ENCODE data around the gene JPT1.
A peak's percentile ranks its signal among the peaks of the same experiment; 100 is the strongest.

JPT1 gene

GRCh38 chr17:75105126-75106080, 48.9 kb downstream of the JPT1 start:
- DNase-seq (ENCODE audit: low read depth, low spot score): peak; percentile 69

- no peak for DNase-seq (ENCODE audit: low read depth, low spot score)
Observed at GRCh38 chr17:75103601-75104554, 50.4 kb downstream of the JPT1 start.

- DNase-seq (ENCODE audit: low read depth, low spot score): no peak
Observed at GRCh38 chr17:75102385-75102821, 51.9 kb downstream of the JPT1 start.

- no peak for DNase-seq (ENCODE audit: low read depth, low spot score)
Observed at GRCh38 chr17:75099881-75100595, 54.3 kb downstream of the JPT1 start.

GRCh38 chr17:75098861-75099260, 55.5 kb downstream of the JPT1 start:
- DNase-seq (ENCODE audit: low read depth, low spot score): no peak

- no peak for DNase-seq (ENCODE audit: low read depth, low spot score)
Observed at GRCh38 chr17:75097865-75098264, 56.4 kb downstream of the JPT1 start.

GRCh38 chr17:75096082-75096625, 58.2 kb downstream of the JPT1 start:
- DNase-seq (ENCODE audit: low read depth, low spot score): peak; percentile 92

- DNase-seq (ENCODE audit: low read depth, low spot score): no peak
Observed at GRCh38 chr17:75094871-75095399, 59.4 kb downstream of the JPT1 start.

GRCh38 chr17:75093548-75094158, 60.7 kb downstream of the JPT1 start:
- no peak for DNase-seq (ENCODE audit: low read depth, low spot score)

GRCh38 chr17:75091855-75092327, 62.4 kb downstream of the JPT1 start:
- DNase-seq (ENCODE audit: low read depth, low spot score): no peak

- DNase-seq (ENCODE audit: low read depth, low spot score): no peak
Observed at GRCh38 chr17:75090871-75091854, 63.1 kb downstream of the JPT1 start.

GRCh38 chr17:75088465-75089417, 65.6 kb downstream of the JPT1 start:
- DNase-seq (ENCODE audit: low read depth, low spot score): peak; percentile 55

GRCh38 chr17:75087558-75088453, 66.5 kb downstream of the JPT1 start, which contains the start of gene SLC16A5:
TSS of gene SLC16A5 (plus strand) at chr17:75087954. CDS start at chr17:75093637, 5,683 bp downstream.
- peak; percentile 83 for DNase-seq (ENCODE audit: low read depth, low spot score)

- DNase-seq (ENCODE audit: low read depth, low spot score): no peak
Observed at GRCh38 chr17:75087182-75087557, 67.1 kb downstream of the JPT1 start.

- DNase-seq (ENCODE audit: low read depth, low spot score): no peak
Observed at GRCh38 chr17:75086496-75087181, 67.7 kb downstream of the JPT1 start.
